ENCODE results near the gene RARB. TPM values are rescaled to one million over a fixed set of nuclear protein-coding genes. Genes with fewer than 3 reads are reported as not detected.

Gene RARB
- total and polyA plus RNA-seq, 2 donors (not counting 3 experiments of a cell fraction or from before 2014, with no cell fraction given): 15.3 to 23.4 TPM

- no TSS peak for BruUV-seq (replicated peaks)
- no peak overlapping the region for H3K4me2 ChIP-seq (ENCODE audit: insufficient read depth, low read length)
- H3K79me2 ChIP-seq (ENCODE audit: control insufficient read depth, insufficient read depth, low read length): no peaks in the 10 kb centered on the region
- no peaks in the 10 kb centered on the region for H3K9me3 ChIP-seq (replicated peaks; ENCODE audit: control insufficient read depth, insufficient read depth, low read length)
- H3K36me3 ChIP-seq (ENCODE audit: control insufficient read depth in 2 of 2, extremely low read depth in 1 of 2, insufficient read depth in 2 of 2, low read length in 2 of 2): no peaks in the 10 kb centered on the region
- H2AFZ ChIP-seq (ENCODE audit: low read depth, low read length): no peak overlapping the region
- H3K27me3 ChIP-seq (ENCODE audit: control insufficient read depth in 2 of 2, insufficient read depth in 2 of 2, low read length in 2 of 2): peaks cover 0 to 2% of the 10 kb centered on the region in 2 experiments
- no peaks in the 10 kb centered on the region for H4K20me1 ChIP-seq (replicated peaks; ENCODE audit: control insufficient read depth, extremely low read depth, insufficient read depth, low read length)
- peaks cover 2% of the 10 kb centered on the region for H3K4me1 ChIP-seq (ENCODE audit: control insufficient read depth, extremely low read depth, insufficient read depth, low read length)
- no peak overlapping the region for H3K27ac ChIP-seq (ENCODE audit: insufficient read depth, low read depth, low read length)
- intact Hi-C loops (cut with micrococcal nuclease): no loop called here
- no peak for DNase-seq (ENCODE audit: low read depth, low spot score)
- no peaks in the 10 kb centered on the region for H3K9me1 ChIP-seq (replicated peaks; ENCODE audit: control insufficient read depth, extremely low read depth, insufficient read depth, low read length)
- ChIA-PET CTCF (interaction anchor here (0.8 kb wide), 1 partner anchor 44 kb away, joined by 3 read pairs; no protein-coding TSS in a partner anchor), POLR2A (no interaction called here)
- dilution Hi-C loops (cut with MboI; ENCODE audit: extremely low pct_ligation_motif_present, low sequenced_read_pairs): no loop called here
- no peak for TF ChIP-seq MYC (IDR thresholded peaks at IDR 0.05; ENCODE audit: low read depth, low read length)
- TF ChIP-seq POLR2A (IDR thresholded peaks at IDR 0.05; ENCODE audit: low read depth, low read length): no peak
- no peak for TF ChIP-seq POLR2AphosphoS5 (IDR thresholded peaks at IDR 0.05; ENCODE audit: insufficient read depth, low read depth, low read length)
- TF ChIP-seq JUN (IDR thresholded peaks at IDR 0.05; ENCODE audit: borderline replicate concordance, insufficient read depth, insufficient read length, low read depth): no peak
- TF ChIP-seq CTCF (IDR thresholded peaks at IDR 0.05; ENCODE audit: extremely low read depth in 1 of 2, insufficient read depth in 1 of 2, low read depth in 1 of 2, low read length in 2 of 2): no peak
- no peak for TF ChIP-seq FOS (IDR thresholded peaks at IDR 0.05; ENCODE audit: borderline replicate concordance, insufficient read depth, low read length)
- TF ChIP-seq EZH2 (IDR thresholded peaks at IDR 0.05; ENCODE audit: borderline replicate concordance, low read depth, low read length, severe bottlenecking): no peak
- no peak for TF ChIP-seq GATA2 (IDR thresholded peaks at IDR 0.05; ENCODE audit: insufficient read depth, insufficient read length, low read depth, low read length)
- no peak for TF ChIP-seq MAX (IDR thresholded peaks at IDR 0.05; ENCODE audit: insufficient read depth, insufficient read length)
- no peak overlapping the region for H3K4me3 ChIP-seq (replicated peaks in 1 of 3; ENCODE audit: insufficient read depth in 1 of 3, low read depth in 1 of 3, low read length in 3 of 3)
- H3K9ac ChIP-seq (replicated peaks; ENCODE audit: extremely low read depth, insufficient read depth, low read length): no peak overlapping the region
- no peak for FAIRE-seq
Observed at GRCh38 chr3:25420147-25420546, 7.9 kb upstream of the RARB start.
